ENCODE results near the gene TAGLN.

DNA sequence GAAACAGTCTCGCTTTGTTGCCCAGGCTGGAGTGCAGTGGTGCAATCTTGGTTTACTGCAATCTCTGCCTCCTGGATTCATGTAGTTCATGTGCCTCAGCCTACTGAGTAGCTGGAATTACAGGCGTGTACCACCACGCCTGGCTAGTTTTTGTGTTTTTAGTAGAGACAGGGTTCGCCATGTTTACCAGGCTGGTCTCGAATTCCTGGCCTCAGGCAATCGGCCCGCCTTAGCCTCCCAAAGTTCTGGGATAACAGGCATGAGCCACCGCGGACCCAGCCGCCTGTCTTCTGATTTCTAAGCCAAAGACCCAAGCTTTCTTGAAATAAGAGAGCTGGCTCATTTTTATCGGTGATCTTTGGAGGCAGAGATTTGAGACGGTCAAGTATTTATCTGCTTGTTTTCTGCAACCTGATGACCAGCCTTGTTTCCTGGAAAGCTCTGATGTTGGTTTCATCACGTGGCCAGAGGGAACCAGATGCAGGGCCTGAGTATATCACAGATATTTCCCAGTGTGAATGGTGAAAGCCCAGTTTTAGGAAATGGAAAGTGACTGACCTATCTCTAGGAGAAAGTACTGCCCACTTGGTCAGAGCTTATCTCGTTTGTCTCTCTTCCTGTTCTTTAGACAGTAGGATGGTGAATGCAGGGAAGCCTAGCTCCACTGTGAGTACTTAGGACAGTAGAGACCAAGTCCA lies 26.3 kb upstream of the TAGLN start:
- TF ChIP-seq, protein P1, sequence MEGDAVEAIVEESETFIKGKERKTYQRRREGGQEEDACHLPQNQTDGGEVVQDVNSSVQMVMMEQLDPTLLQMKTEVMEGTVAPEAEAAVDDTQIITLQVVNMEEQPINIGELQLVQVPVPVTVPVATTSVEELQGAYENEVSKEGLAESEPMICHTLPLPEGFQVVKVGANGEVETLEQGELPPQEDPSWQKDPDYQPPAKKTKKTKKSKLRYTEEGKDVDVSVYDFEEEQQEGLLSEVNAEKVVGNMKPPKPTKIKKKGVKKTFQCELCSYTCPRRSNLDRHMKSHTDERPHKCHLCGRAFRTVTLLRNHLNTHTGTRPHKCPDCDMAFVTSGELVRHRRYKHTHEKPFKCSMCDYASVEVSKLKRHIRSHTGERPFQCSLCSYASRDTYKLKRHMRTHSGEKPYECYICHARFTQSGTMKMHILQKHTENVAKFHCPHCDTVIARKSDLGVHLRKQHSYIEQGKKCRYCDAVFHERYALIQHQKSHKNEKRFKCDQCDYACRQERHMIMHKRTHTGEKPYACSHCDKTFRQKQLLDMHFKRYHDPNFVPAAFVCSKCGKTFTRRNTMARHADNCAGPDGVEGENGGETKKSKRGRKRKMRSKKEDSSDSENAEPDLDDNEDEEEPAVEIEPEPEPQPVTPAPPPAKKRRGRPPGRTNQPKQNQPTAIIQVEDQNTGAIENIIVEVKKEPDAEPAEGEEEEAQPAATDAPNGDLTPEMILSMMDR (IDR thresholded peaks at IDR 0.05): no peak
- TF ChIP-seq POLR2A (IDR thresholded peaks at IDR 0.05): no peak

All from testis (tissue), 2 donors.